AG04449 (cell line): ENCODE results near the gene FUT3.

ENCODE experiments used
- CTCF ChIA-PET: fragments of 350-600 bp; formaldehyde crosslinking; extraction: SDS; loops from one replicate; lab custom pipeline; 2021; ENCODE audit warnings: antibody characterized with exemption; lab: Yijun Ruan, JAX
- POLR2A ChIA-PET: fragments of 400-600, 350-600 bp; formaldehyde crosslinking; extraction: SDS; loops from one replicate; lab custom pipeline; 2020; ENCODE audit warnings: antibody characterized with exemption, inconsistent platforms; lab: Yijun Ruan, JAX
- DNase-seq: peaks from one replicate; pipeline ENCODE4 v3.0.0-alpha.2; 2010; ENCODE audit warnings: low read depth, low spot score
- H3K4me3 ChIP-seq: 2 replicates; pipeline ENCODE4 v1.5.1; 2011; ENCODE audit warnings: low read depth, mild to moderate bottlenecking, control low read depth, low read length
- TF ChIP-seq, protein P1 (sequence below): IDR thresholded peaks from one replicate; pipeline ENCODE4 v1.5.1; 2011; ENCODE audit warnings: mild to moderate bottlenecking, moderate library complexity, low read length, control low read depth, inconsistent platforms; ENCODE audit not compliant: insufficient read depth; ENCODE audit errors: missing control alignments

Gene FUT3

DNA sequence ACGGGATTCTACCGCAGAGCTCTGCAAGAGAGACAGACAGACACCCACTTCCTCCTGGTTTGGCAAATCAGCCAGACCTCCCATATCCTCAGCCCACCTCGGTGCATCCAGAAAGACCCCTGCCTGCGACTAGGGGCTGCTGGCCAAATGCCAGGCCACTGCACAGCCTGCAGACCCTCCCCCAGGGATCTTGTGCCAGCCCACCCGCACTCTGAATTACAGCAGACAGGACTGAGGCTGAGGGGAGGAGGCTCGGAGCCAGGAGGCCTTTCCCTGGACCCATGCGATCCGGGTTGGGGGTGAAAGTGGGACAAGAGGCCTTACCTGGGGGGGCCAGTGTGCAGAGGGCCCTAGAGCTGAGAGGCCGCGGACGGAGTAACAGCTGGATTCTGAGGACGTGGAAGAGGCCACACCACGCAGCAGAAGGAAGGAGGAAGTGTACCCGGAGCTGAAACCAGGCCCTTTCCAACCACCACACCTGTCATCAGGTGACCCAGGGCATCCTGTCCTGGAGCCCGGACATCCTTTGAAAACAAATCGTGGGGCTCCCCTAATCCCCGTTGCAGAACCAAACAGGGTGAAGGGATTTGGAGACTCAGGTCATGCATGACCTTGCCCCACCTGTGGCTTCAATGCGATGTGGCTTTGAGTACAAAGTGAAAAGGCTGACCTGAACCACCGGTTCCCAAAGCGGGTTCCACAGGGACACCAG lies 12.7 kb downstream of the FUT3 start:
- DNase-seq = no peak
- ChIA-PET POLR2A (no interaction called here), CTCF (no interaction called here)
- no peak overlapping the region for H3K4me3 ChIP-seq
- TF ChIP-seq, protein P1, sequence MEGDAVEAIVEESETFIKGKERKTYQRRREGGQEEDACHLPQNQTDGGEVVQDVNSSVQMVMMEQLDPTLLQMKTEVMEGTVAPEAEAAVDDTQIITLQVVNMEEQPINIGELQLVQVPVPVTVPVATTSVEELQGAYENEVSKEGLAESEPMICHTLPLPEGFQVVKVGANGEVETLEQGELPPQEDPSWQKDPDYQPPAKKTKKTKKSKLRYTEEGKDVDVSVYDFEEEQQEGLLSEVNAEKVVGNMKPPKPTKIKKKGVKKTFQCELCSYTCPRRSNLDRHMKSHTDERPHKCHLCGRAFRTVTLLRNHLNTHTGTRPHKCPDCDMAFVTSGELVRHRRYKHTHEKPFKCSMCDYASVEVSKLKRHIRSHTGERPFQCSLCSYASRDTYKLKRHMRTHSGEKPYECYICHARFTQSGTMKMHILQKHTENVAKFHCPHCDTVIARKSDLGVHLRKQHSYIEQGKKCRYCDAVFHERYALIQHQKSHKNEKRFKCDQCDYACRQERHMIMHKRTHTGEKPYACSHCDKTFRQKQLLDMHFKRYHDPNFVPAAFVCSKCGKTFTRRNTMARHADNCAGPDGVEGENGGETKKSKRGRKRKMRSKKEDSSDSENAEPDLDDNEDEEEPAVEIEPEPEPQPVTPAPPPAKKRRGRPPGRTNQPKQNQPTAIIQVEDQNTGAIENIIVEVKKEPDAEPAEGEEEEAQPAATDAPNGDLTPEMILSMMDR = no peak

DNA sequence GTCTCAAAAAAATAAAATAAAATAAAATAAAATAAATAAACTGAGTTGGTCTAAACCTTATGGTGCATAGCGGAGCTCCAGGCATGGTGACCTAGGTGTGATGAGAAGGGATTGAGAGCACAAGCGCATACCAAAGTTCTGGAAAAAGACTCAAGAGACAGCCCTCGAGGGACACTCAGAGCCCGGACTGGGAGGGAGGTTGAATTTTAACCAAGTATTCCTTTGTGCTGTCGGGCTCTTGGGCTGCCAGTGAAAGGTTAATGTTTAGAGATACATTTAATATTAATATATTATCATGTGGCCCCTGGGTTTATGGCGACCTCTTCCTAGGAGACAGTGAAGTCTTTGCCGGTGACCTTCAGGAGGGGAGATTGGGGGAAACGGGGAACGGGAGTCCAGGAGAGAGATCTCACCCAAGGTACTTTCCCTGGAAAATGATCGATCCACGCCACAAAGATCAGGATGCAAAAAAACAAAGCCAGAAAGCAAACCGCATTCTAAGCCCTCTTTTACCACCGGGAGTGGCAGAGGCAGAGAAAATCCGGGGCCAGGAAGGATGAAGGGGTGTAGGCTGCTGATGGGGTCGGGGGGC lies 13.4 kb downstream of the FUT3 start:
- POLR2A ChIA-PET = no interaction called here

DNA sequence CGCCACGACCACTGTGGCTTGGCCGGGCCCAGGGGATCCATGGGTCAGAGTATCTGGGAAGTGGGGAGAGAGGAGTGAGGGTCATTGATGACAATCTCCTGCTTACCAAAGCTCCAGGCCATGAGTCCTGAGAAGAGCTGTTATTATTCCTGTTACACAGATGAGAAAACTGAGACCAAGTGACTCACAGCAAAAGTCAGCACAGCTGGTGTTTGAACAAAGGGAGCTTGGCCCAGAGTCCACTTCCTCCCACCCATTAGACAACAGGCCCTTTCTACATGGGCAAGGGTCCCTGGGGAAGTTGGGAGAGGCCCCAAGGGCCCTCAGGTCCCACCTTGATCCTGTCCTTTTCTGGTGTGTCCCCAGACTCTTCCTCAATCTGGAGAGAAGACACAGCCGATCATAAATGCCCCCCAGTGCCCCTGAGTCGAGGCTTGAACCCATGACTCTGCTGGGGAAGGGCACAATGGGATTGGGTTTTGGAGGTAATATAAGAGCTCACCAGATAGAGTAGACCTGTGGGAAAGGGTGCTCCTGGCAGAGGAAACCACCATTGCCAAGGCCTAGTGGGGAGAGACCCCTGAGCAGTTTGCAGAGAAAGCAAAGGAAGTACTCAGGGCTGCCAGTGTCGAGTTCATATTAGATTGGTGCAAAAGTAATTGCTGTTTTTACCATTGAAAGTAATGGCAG lies 18.6 kb downstream of the FUT3 start:
- H3K4me3 ChIP-seq = no peak overlapping the region
- ChIA-PET CTCF (interaction anchor here (1.1 to 1.3 kb wide), 2 partner anchors 8 to 28 kb away, joined by 3 read pairs; partner anchors contain the start of gene NRTN), POLR2A (no interaction called here)
- TF ChIP-seq, protein P1 = no peak
- no peak for DNase-seq

More for the DNA sequence above, 13.4 kb downstream of the FUT3 start:
- CTCF ChIA-PET = no interaction called here
- no peak for DNase-seq
- TF ChIP-seq, protein P1 = no peak
- no peak overlapping the region for H3K4me3 ChIP-seq

- TF ChIP-seq, protein P1 = no peak
- ChIA-PET CTCF (interaction anchor here (1.1 to 1.3 kb wide), 2 partner anchors 9 to 28 kb away, joined by 3 read pairs; partner anchors contain the start of gene NRTN), POLR2A (no interaction called here)
- no peak for DNase-seq
- no peak overlapping the region for H3K4me3 ChIP-seq
Observed at GRCh38 chr19:5832061-5832460, 19.2 kb downstream of the FUT3 start.

DNA sequence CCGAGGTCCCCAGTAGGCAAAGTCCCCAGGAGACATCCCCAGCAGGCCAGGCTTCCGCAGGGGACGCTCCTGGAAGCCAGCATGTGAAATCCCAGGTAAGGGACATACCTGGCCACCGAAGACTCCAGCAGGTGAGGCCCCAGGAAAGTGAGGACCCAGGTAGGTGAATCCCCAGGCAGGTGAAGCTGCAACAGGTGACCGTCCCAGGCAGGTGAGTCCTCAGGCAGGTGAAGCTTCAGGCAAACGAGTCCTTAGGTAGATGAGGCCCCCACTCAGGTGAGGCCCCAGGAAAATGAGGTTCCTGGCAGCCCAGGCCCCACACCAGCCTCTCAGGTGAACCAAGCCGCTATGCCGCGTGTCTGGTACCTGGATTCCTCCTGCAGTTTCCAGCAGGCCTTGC lies 20.1 kb downstream of the FUT3 start:
- TF ChIP-seq, protein P1 = no peak
- H3K4me3 ChIP-seq = no peak overlapping the region
- DNase-seq = no peak
- ChIA-PET CTCF (interaction anchor here (1.3 kb wide), 1 partner anchor 27 kb away, joined by 3 read pairs; the partner anchor contains the start of gene NRTN), POLR2A (no interaction called here)
